WTC11 (cell line): ENCODE measurements around the gene ADAMTS9. TPM values are rescaled to one million over a fixed set of nuclear protein-coding genes. Genes with fewer than 3 reads are reported as not detected.

ENCODE experiments used
- ATAC-seq: fragments of 200-7000 bp; cut with Tn5 transposase; 2 replicates; pipeline ENCODE4 v1.10.0; 2021; ENCODE audit warnings: mild to moderate bottlenecking, moderate library complexity
- CTCF ChIA-PET: fragments of 300-600 bp; sonication (Branson Sonifier 250); formaldehyde crosslinking; loops from one replicate; lab custom pipeline; 2021; ENCODE audit warnings: antibody characterized with exemption; lab: Charles Lee
- POLR2A ChIA-PET: fragments of 350-600 bp; sonication (Branson Sonifier 250); formaldehyde crosslinking; loops from one replicate; lab custom pipeline; 2021; ENCODE audit warnings: antibody characterized with exemption; lab: Charles Lee
- DNase-seq: peaks from one replicate; pipeline ENCODE4 v3.0.0; 2021; ENCODE audit warnings: low spot score
- H3K27ac Mint-ChIP-seq: 2 replicates; pipeline ENCODE4 v1.8.0; 2021; ENCODE audit warnings: mixed read lengths
- H3K27me3 Mint-ChIP-seq: 2 replicates; pipeline ENCODE4 v1.8.0; 2021; ENCODE audit warnings: low read depth, mild to moderate bottlenecking, moderate library complexity, mixed read lengths
- H3K36me3 Mint-ChIP-seq: 2 replicates; pipeline ENCODE4 v1.8.0; 2021; ENCODE audit warnings: mixed read lengths
- H3K4me1 Mint-ChIP-seq: 2 replicates; pipeline ENCODE4 v1.8.0; 2022; ENCODE audit warnings: mixed read lengths
- H3K4me3 Mint-ChIP-seq: 2 replicates; pipeline ENCODE4 v1.8.0; 2021; ENCODE audit warnings: mild to moderate bottlenecking, moderate library complexity, mixed read lengths
- H3K9me3 Mint-ChIP-seq: 2 replicates; pipeline ENCODE4 v1.8.0; 2021; ENCODE audit warnings: mixed read lengths
- CREB1 ChIP-seq: sonication (generic); formaldehyde crosslinking; IDR thresholded peaks from 2 replicates; pipeline ENCODE4 v1.8.0; 2023; ENCODE audit warnings: mild to moderate bottlenecking, missing genetic modification reagents
- ELF4 ChIP-seq: sonication (generic); formaldehyde crosslinking; IDR thresholded peaks from 2 replicates; pipeline ENCODE4 v1.8.1; 2022; ENCODE audit warnings: low read depth, mild to moderate bottlenecking, moderate library complexity, missing genetic modification reagents
- EMX1 ChIP-seq: fragments of 250-450 bp; sonication (Bioruptor Pico); IDR thresholded peaks from 2 replicates; pipeline ENCODE4 v1.8.0; 2021; ENCODE audit warnings: mild to moderate bottlenecking
- FOXP1 ChIP-seq: sonication (generic); formaldehyde crosslinking; IDR thresholded peaks from 2 replicates; pipeline ENCODE4 v1.8.0; 2022; ENCODE audit warnings: missing genetic modification reagents, mild to moderate bottlenecking, moderate library complexity, borderline replicate concordance
- GRHL2 ChIP-seq: fragments of 250-450 bp; sonication (Bioruptor Pico); IDR thresholded peaks from 2 replicates; pipeline ENCODE4 v1.8.0; 2022; ENCODE audit warnings: mild to moderate bottlenecking, moderate library complexity; ENCODE audit not compliant: insufficient replicate concordance, severe bottlenecking
- IRF2 ChIP-seq: sonication (generic); formaldehyde crosslinking; IDR thresholded peaks from 2 replicates; pipeline ENCODE4 v1.8.0; 2022; ENCODE audit warnings: low read depth, missing genetic modification reagents, borderline replicate concordance
- JUN ChIP-seq: sonication (generic); formaldehyde crosslinking; IDR thresholded peaks from 2 replicates; pipeline ENCODE4 v1.8.0; 2023; ENCODE audit warnings: mild to moderate bottlenecking, missing genetic modification reagents
- TCF7 ChIP-seq: sonication (generic); formaldehyde crosslinking; IDR thresholded peaks from 2 replicates; pipeline ENCODE4 v1.8.0; 2022; ENCODE audit warnings: mild to moderate bottlenecking, low read depth, missing genetic modification reagents, moderate library complexity
- TEAD4 ChIP-seq: sonication (generic); formaldehyde crosslinking; IDR thresholded peaks from 2 replicates; pipeline ENCODE4 v1.8.0; 2022; ENCODE audit warnings: mild to moderate bottlenecking, missing genetic modification reagents
- ZNF121 ChIP-seq: sonication (generic); formaldehyde crosslinking; IDR thresholded peaks from 2 replicates; pipeline ENCODE4 v1.8.0; 2023; ENCODE audit warnings: missing genetic modification reagents
- ZNF423 ChIP-seq: fragments of 250-450 bp; sonication (Bioruptor Pico); IDR thresholded peaks from 2 replicates; pipeline ENCODE4 v2.1.2; 2022; ENCODE audit warnings: mild to moderate bottlenecking, moderate library complexity
- total RNA-seq: library from RNA; stranded (reverse); gene quantifications from 3 replicates; pipeline ENCODE4 v1.2.3, GENCODE V29; 2021
- TF ChIP-seq, protein P1 (sequence below): sonication (generic); formaldehyde crosslinking; IDR thresholded peaks from 2 replicates; pipeline ENCODE4 v1.8.1; 2022; ENCODE audit warnings: missing genetic modification reagents, borderline replicate concordance
- TF ChIP-seq, protein P2 (sequence below): sonication (generic); formaldehyde crosslinking; IDR thresholded peaks from 2 replicates; pipeline ENCODE4 v1.8.0; 2022; ENCODE audit warnings: mild to moderate bottlenecking, missing genetic modification reagents
- TF ChIP-seq, protein P3 (sequence below): sonication (generic); formaldehyde crosslinking; IDR thresholded peaks from 2 replicates; pipeline ENCODE4 v1.8.1; 2023; ENCODE audit warnings: mild to moderate bottlenecking, missing genetic modification reagents
- TF ChIP-seq, protein P4 (sequence below): fragments of 250-450 bp; sonication (Bioruptor Pico); IDR thresholded peaks from 2 replicates; pipeline ENCODE4 v1.8.0; 2021; ENCODE audit warnings: mild to moderate bottlenecking
- TF ChIP-seq, protein P5 (sequence below): sonication (generic); formaldehyde crosslinking; IDR thresholded peaks from 2 replicates; pipeline ENCODE4 v1.8.1; 2023; ENCODE audit warnings: mild to moderate bottlenecking, missing genetic modification reagents, moderate library complexity
- TF ChIP-seq, protein P6 (sequence below): sonication (generic); formaldehyde crosslinking; IDR thresholded peaks from 2 replicates; pipeline ENCODE4 v1.8.1; 2022; ENCODE audit warnings: mild to moderate bottlenecking, moderate library complexity, missing genetic modification reagents
- TF ChIP-seq, protein P7 (sequence below): sonication (generic); formaldehyde crosslinking; IDR thresholded peaks from 2 replicates; pipeline ENCODE4 v1.8.1; 2022; ENCODE audit warnings: low read depth, missing genetic modification reagents, borderline replicate concordance
- TF ChIP-seq, protein P8 (sequence below): sonication (generic); formaldehyde crosslinking; IDR thresholded peaks from 2 replicates; pipeline ENCODE4 v1.8.1; 2023; ENCODE audit warnings: mild to moderate bottlenecking, moderate library complexity, missing genetic modification reagents
- TF ChIP-seq, protein P9 (sequence below): fragments of 200-600 bp; IDR thresholded peaks from 2 replicates; pipeline ENCODE4 v1.8.0; 2022; ENCODE audit warnings: antibody characterized with exemption

ADAMTS9 gene
- total RNA-seq, 1 experiment from 2014 or later = 3.1 TPM

DNA sequence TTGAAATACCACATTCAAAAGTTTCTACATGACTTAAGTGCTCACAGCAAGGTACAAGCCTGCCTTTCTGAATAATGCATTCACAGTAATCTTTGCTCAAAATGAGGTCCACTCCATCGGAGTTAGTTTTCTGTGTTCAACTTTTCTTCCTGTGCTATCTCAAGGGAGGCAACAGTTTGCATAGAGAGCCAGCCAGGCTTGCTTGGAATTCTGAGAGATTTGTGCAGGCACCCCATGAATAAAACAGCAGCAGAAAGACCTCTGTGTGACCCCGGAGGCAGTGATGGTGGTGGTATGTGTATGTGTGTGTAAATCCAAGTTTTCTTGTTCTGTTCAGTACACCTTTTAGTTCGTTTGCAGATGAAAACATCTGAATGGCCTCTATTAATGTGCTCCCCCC lies 124.0 kb downstream of the ADAMTS9 start (continued):
- TF ChIP-seq, protein P1, sequence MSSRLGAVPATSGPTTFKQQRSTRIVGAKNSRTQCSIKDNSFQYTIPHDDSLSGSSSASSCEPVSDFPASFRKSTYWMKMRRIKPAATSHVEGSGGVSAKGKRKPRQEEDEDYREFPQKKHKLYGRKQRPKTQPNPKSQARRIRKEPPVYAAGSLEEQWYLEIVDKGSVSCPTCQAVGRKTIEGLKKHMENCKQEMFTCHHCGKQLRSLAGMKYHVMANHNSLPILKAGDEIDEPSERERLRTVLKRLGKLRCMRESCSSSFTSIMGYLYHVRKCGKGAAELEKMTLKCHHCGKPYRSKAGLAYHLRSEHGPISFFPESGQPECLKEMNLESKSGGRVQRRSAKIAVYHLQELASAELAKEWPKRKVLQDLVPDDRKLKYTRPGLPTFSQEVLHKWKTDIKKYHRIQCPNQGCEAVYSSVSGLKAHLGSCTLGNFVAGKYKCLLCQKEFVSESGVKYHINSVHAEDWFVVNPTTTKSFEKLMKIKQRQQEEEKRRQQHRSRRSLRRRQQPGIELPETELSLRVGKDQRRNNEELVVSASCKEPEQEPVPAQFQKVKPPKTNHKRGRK (CRISPR knock-in tag) = no peak
- TF ChIP-seq CREB1 (CRISPR knock-in tag) = no peak
- no peak for TF ChIP-seq IRF2 (CRISPR knock-in tag)
- TF ChIP-seq, protein P2, sequence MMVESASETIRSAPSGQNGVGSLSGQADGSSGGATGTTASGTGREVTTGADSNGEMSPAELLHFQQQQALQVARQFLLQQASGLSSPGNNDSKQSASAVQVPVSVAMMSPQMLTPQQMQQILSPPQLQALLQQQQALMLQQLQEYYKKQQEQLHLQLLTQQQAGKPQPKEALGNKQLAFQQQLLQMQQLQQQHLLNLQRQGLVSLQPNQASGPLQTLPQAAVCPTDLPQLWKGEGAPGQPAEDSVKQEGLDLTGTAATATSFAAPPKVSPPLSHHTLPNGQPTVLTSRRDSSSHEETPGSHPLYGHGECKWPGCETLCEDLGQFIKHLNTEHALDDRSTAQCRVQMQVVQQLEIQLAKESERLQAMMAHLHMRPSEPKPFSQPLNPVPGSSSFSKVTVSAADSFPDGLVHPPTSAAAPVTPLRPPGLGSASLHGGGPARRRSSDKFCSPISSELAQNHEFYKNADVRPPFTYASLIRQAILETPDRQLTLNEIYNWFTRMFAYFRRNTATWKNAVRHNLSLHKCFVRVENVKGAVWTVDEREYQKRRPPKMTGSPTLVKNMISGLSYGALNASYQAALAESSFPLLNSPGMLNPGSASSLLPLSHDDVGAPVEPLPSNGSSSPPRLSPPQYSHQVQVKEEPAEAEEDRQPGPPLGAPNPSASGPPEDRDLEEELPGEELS (CRISPR knock-in tag) = no peak
- TF ChIP-seq, protein P3, sequence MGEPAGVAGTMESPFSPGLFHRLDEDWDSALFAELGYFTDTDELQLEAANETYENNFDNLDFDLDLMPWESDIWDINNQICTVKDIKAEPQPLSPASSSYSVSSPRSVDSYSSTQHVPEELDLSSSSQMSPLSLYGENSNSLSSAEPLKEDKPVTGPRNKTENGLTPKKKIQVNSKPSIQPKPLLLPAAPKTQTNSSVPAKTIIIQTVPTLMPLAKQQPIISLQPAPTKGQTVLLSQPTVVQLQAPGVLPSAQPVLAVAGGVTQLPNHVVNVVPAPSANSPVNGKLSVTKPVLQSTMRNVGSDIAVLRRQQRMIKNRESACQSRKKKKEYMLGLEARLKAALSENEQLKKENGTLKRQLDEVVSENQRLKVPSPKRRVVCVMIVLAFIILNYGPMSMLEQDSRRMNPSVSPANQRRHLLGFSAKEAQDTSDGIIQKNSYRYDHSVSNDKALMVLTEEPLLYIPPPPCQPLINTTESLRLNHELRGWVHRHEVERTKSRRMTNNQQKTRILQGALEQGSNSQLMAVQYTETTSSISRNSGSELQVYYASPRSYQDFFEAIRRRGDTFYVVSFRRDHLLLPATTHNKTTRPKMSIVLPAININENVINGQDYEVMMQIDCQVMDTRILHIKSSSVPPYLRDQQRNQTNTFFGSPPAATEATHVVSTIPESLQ (CRISPR knock-in tag) = no peak
- TF ChIP-seq TEAD4 (CRISPR knock-in tag) = no peak
- TF ChIP-seq, all 79 proteins: peak for 0

DNA sequence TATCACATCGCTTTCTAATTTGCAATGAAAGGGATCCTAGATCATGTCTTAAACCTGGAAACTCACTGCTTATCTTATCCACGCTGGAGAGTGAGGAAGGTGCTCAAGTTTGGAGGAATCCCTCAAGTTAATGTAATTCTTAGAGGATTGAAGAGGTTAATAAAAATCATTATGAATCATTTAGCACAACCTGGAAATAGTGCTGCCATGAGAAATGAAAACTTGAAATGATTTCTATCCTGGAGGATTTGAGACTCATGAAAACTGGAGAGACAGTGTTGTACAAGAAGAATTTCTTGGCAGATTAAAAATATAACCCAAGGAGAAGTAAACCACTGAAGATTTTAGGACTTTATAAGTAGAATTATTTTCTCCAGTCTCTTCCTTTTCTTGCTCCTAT lies 125.9 kb downstream of the ADAMTS9 start:
- POLR2A ChIA-PET = no interaction called here
- Mint-ChIP-seq H3K36me3 (no peaks in the 10 kb centered on the region), H3K27ac (no peak overlapping the region), H3K9me3 (no peaks in the 10 kb centered on the region), H3K4me1 (peaks cover 5% of the 10 kb centered on the region), H3K27me3 (no peaks in the 10 kb centered on the region; the same call in 1 of the 2 replicates), H3K4me3 (no peak overlapping the region)
- ATAC-seq = no peak
- CTCF ChIA-PET = interaction anchor here (1.0 kb wide), 1 partner anchor 14 kb away, joined by 3 read pairs; no protein-coding TSS in a partner anchor
- no peak for DNase-seq
- TF ChIP-seq, protein P4, sequence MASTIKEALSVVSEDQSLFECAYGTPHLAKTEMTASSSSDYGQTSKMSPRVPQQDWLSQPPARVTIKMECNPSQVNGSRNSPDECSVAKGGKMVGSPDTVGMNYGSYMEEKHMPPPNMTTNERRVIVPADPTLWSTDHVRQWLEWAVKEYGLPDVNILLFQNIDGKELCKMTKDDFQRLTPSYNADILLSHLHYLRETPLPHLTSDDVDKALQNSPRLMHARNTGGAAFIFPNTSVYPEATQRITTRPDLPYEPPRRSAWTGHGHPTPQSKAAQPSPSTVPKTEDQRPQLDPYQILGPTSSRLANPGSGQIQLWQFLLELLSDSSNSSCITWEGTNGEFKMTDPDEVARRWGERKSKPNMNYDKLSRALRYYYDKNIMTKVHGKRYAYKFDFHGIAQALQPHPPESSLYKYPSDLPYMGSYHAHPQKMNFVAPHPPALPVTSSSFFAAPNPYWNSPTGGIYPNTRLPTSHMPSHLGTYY (CRISPR knock-in tag) = no peak
- TF ChIP-seq, protein P1 (CRISPR knock-in tag) = no peak
- TF ChIP-seq EMX1 (CRISPR knock-in tag) (no peak), TCF7 (CRISPR knock-in tag) (no peak), ZNF423 (CRISPR knock-in tag) (no peak), GRHL2 (CRISPR knock-in tag) (no peak), FOXP1 (CRISPR knock-in tag) (no peak), JUN (no peak), ELF4 (no peak), ZNF121 (CRISPR knock-in tag) (no peak)
- TF ChIP-seq, protein P5, sequence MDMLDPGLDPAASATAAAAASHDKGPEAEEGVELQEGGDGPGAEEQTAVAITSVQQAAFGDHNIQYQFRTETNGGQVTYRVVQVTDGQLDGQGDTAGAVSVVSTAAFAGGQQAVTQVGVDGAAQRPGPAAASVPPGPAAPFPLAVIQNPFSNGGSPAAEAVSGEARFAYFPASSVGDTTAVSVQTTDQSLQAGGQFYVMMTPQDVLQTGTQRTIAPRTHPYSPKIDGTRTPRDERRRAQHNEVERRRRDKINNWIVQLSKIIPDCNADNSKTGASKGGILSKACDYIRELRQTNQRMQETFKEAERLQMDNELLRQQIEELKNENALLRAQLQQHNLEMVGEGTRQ = no peak
- TF ChIP-seq, protein P6, sequence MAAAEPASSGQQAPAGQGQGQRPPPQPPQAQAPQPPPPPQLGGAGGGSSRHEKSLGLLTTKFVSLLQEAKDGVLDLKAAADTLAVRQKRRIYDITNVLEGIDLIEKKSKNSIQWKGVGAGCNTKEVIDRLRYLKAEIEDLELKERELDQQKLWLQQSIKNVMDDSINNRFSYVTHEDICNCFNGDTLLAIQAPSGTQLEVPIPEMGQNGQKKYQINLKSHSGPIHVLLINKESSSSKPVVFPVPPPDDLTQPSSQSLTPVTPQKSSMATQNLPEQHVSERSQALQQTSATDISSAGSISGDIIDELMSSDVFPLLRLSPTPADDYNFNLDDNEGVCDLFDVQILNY (CRISPR knock-in tag) = no peak
- TF ChIP-seq, protein P7, sequence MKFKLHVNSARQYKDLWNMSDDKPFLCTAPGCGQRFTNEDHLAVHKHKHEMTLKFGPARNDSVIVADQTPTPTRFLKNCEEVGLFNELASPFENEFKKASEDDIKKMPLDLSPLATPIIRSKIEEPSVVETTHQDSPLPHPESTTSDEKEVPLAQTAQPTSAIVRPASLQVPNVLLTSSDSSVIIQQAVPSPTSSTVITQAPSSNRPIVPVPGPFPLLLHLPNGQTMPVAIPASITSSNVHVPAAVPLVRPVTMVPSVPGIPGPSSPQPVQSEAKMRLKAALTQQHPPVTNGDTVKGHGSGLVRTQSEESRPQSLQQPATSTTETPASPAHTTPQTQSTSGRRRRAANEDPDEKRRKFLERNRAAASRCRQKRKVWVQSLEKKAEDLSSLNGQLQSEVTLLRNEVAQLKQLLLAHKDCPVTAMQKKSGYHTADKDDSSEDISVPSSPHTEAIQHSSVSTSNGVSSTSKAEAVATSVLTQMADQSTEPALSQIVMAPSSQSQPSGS (CRISPR knock-in tag) = no peak
- TF ChIP-seq, protein P8, sequence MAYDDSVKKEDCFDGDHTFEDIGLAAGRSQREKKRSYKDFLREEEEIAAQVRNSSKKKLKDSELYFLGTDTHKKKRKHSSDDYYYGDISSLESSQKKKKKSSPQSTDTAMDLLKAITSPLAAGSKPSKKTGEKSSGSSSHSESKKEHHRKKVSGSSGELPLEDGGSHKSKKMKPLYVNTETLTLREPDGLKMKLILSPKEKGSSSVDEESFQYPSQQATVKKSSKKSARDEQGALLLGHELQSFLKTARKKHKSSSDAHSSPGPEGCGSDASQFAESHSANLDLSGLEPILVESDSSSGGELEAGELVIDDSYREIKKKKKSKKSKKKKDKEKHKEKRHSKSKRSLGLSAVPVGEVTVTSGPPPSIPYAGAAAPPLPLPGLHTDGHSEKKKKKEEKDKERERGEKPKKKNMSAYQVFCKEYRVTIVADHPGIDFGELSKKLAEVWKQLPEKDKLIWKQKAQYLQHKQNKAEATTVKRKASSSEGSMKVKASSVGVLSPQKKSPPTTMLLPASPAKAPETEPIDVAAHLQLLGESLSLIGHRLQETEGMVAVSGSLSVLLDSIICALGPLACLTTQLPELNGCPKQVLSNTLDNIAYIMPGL = no peak
- TF ChIP-seq, protein P9, sequence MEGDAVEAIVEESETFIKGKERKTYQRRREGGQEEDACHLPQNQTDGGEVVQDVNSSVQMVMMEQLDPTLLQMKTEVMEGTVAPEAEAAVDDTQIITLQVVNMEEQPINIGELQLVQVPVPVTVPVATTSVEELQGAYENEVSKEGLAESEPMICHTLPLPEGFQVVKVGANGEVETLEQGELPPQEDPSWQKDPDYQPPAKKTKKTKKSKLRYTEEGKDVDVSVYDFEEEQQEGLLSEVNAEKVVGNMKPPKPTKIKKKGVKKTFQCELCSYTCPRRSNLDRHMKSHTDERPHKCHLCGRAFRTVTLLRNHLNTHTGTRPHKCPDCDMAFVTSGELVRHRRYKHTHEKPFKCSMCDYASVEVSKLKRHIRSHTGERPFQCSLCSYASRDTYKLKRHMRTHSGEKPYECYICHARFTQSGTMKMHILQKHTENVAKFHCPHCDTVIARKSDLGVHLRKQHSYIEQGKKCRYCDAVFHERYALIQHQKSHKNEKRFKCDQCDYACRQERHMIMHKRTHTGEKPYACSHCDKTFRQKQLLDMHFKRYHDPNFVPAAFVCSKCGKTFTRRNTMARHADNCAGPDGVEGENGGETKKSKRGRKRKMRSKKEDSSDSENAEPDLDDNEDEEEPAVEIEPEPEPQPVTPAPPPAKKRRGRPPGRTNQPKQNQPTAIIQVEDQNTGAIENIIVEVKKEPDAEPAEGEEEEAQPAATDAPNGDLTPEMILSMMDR = no peak
